NCI-H2107 (cell line): ENCODE results near the gene FOXK1.
"Not testable (repeated sequence)": the region's sequence is repeated elsewhere in the genome, so short reads cannot be mapped to it uniquely, and the experiment has no call there.

ENCODE experiments used
- DNase-seq: peaks from one replicate; lab custom pipeline; 2025; lab: John Stamatoyannopoulos, UW

The FOXK1 gene

DNA sequence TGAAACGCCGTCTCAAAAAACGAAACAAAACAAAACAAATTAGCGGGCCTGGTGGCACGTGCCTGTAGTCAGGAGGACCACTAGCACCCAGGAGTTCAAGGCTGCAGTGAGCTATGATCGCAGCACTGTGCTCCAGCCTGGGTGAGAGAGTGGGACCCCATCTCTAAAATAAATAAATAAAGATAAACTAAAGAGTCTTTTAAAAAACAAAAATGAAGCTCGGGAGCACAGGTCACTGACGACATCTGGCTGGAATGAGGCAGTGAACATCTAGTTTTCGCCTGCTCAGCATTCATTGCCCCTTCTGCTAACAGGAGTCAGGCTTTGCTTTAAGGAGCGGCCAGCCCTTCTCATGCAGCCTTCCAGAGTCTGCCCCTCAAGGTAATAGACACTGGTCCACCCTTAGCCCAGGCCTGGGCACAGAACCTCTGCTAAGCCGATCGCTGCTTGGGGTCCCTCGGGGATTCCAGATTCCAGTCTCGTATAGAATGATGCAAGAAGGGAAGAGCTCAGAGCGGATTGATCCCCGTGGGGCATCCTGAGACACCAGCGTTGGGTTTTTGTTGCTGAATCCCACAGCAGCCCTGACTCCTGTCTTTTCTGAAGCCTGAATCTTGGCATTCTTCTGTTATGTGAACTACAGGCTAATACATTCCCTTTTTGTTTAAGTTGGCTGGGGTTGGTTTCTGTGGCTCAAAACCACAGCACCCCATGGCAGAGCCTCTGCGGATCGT is 14.2 kb upstream of the FOXK1 start:
- no peak for DNase-seq

GRCh38 chr7:4668510-4668847 is 13.6 kb upstream of the FOXK1 start:
- no peak for DNase-seq

- no peak for DNase-seq
Observed at GRCh38 chr7:4670791-4671190, 11.3 kb upstream of the FOXK1 start.

GRCh38 chr7:4675771-4676367 is 6.2 kb upstream of the FOXK1 start:
- DNase-seq, result no peak

GRCh38 chr7:4677518-4677917 is 4.6 kb upstream of the FOXK1 start:
- DNase-seq, result not testable (repeated sequence)

GRCh38 chr7:4681218-4681851 is 760 bp upstream of the FOXK1 start:
- DNase-seq, result no peak

DNA sequence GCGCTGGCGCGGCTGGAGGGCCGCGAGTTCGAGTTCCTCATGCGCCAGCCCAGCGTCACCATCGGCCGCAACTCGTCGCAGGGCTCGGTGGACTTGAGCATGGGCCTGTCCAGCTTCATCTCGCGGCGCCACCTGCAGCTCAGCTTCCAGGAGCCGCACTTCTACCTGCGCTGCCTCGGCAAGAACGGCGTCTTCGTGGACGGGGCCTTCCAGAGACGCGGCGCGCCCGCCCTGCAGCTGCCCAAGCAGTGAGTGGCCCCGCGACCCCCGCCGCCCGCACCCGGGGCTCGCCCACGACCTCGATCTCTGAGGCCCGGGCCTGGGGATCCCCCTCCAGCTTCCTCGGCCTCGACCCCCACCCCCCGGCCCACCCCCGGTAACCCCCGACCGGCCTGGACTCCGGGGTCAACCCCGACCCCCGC is 537 bp downstream of the FOXK1 start:
- no peak for DNase-seq

- DNase-seq, result no peak
Observed at GRCh38 chr7:4683043-4683883, 1.2 kb downstream of the FOXK1 start.

DNA sequence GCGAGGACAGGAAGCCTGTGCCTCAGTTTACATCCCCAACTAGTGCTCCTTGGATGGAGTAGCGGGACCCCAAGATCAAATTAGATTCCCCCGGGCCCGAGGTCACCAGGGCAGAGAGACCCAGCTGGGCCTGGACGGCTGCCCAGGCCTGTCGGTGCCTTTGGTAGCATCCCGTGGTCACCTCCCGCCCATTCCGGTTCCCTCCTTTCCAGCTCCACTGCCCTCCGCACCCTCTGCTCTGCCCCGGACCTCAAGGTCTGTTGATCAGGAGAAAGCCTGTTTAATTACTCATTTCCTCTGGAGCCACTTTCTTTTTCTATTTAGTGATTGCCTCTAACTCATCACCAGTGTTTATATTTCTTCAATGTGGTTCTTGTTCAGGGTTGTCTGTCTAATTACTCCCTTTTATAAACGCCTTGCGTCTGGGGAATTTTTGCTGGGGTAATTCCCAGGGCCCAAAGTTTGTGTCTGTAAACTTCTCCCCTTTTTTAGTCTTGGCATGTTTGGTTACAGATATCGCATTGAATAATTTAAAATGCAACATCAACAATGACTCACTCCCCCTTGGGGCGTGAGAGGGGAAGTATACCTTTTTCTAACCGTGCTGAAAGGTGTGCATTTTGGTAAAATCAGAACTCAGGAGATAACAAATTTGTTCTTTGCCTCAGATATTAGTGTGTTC is 1.9 kb downstream of the FOXK1 start:
- no peak for DNase-seq

DNA sequence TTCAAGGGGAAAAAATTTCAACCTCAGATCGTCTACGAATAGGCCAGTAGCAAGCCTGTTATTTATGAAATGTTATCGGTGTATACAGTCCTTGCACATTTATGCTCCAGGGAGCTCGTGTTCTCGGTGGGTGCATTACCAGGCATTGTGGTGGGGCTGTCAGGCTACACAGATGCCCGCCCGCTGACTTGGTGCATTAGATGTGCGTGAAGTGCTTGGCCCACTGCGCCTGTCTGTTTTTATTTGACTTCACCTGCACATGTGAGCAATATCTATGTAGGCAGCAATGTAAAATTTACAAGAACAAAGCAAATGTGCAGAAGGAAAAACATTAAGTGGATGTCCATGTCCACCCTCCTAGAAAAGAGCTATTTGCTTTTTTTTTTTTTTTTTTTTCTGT is 2.8 kb downstream of the FOXK1 start:
- DNase-seq, result no peak

- not testable (repeated sequence) for DNase-seq
Observed at GRCh38 chr7:4685676-4686075, 3.6 kb downstream of the FOXK1 start.

DNA sequence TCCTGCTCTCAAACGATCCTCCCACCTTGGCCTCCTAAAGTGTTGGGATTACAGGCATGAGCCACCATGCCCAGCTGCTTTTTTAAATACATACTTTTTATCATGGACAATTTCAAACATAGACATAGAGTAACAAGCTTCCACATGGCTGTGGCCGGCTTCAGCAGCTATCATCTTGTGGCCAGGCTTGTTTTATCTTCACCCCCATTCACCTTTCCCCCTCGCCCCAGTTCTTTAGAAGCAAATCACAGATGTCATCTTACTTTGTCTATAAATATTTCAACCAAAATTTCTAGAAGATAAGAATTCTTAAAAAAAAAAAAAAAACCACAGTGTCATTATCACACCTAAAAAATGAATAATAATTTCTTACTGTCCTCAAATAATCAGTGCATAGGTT is 5.9 kb downstream of the FOXK1 start:
- DNase-seq, result no peak

GRCh38 chr7:4689151-4689550 is 7.1 kb downstream of the FOXK1 start:
- no peak for DNase-seq

DNA sequence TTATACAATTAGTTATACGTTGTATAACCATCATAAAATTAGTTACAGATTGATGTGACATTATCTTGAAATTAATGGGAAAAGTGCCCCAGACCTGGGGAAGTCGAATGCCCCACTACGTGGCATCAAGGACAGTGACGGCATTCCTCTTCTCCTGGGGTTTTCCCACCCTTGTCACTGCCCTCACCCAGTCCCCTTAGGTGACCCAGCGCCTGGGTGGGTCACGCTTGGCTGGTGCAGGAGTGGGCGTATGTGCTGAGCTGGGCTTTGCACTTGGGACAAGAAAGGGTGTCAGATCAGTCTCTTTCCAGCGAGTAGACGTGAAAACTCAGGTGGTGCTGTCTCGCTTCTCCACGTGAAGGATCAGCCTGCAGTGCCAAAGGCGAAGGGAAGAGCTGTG is 7.6 kb downstream of the FOXK1 start:
- no peak for DNase-seq

GRCh38 chr7:4690953-4691856 is 9.1 kb downstream of the FOXK1 start:
- DNase-seq, result no peak

- no peak for DNase-seq
Observed at GRCh38 chr7:4692055-4692454, 10.0 kb downstream of the FOXK1 start.

DNA sequence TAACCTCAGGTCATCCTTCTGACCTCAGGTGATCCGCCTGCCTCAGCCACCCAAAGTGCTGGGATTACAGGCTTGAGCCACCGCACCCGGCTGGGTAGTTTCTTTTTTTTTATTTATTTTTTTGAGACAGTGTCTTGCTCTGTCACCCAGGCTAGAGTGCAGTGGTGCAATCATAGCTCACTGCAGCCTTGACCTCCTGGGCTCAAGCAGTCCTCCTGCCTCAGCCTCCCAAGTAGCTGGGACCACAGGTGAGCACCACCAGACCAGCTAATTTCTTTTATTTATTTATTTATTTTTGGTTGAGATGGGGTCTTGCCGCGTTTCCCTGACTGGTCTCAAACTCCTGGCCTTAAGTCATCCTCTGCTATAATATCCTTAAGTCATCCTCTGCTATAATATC is 10.5 kb downstream of the FOXK1 start:
- DNase-seq, result not testable (repeated sequence)

GRCh38 chr7:4693152-4693551 is 11.1 kb downstream of the FOXK1 start:
- no peak for DNase-seq

DNA sequence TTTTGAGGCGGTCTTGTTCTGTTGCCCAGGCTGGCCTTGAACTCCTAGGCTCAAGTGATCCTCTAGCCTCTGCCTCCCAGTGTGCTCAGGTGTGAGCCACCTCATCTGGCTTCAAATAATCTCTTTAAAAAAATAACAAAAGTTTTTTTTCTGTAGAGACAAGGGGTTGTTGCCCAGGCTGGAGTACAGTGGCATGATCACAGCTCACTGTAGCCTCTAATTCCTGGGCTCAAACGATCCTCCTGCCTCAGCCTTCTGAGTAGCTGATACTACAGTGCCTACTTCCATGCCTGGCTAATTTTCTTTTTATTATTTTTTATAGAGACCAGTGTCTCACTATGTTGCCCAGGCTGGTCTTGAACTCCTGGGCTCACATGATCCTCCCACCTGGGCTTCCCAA is 11.7 kb downstream of the FOXK1 start:
- no peak for DNase-seq

- DNase-seq, result no peak
Observed at GRCh38 chr7:4694305-4694704, 12.2 kb downstream of the FOXK1 start.

DNA sequence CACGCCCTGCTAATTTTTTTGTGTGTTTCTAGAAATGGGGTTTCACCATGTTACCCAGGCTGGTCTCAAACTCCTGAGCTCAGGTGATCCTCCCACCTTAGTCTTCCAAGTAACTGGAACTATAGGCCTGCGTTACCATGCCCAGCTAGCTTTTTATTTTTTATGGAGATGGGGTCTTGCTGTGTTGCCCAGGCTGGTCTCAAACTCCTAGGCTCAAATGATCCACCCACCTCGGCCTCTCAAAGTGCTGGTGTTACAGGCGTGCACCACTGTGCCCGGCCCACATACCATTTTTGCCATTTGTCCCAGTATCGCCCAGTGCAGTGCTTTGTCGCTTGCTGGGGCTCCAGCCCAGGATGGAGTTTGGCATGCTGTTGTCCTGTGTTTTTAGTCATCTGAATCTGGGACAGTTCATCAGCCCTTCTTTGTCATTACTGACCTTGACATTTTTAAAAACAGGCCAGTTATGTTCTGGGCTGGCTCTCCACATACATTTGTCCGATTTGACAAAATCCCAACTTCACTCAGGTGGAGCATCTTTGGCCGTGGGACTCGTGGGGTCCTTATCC is 16.7 kb downstream of the FOXK1 start:
- DNase-seq, result no peak
